Testis (tissue), 5 donors: ENCODE results near the gene CEP63. TPM values are rescaled to one million over a fixed set of nuclear protein-coding genes. Genes with fewer than 3 reads are reported as not detected.

Experiments
- DNase-seq: peaks from one replicate; pipeline ENCODE4 v3.0.0-alpha.2; 2019
- H3K27ac ChIP-seq, 2 donors: fragments of 200-600 bp; sonication (generic); one replicate each; pipeline ENCODE4 v1.5.1; 2019
- H3K27me3 ChIP-seq: fragments of 200-600 bp; sonication (generic); one replicate; pipeline ENCODE4 v1.5.1; 2019
- H3K36me3 ChIP-seq: fragments of 200-600 bp; sonication (generic); one replicate; pipeline ENCODE4 v1.5.1; 2017; ENCODE audit warnings: low read depth; ENCODE audit errors: missing control alignments
- H3K4me1 ChIP-seq: fragments of 200-600 bp; sonication (generic); one replicate; pipeline ENCODE4 v1.5.1; 2019
- H3K4me3 ChIP-seq, 2 donors: fragments of 200-600 bp; sonication (generic); one replicate each; pipeline ENCODE4 v1.5.1; 2017 to 2019
- H3K9me3 ChIP-seq: fragments of 200-600 bp; sonication (generic); one replicate; pipeline ENCODE4 v1.5.1; 2017
- POLR2A ChIP-seq: fragments of 450-650 bp; IDR thresholded peaks from one replicate; pipeline ENCODE4 v1.6.1; 2017; ENCODE audit warnings: antibody characterized with exemption, mild to moderate bottlenecking, moderate library complexity
- WGBS, 2 donors: methylation state at CpG; one replicate each; pipeline ENCODE4 v1.1.5; 2018; 5-methylcytosine and 5-hydroxymethylcytosine counted together
- intact Hi-C: fragments of 100-400 bp; cut with DNase I; formaldehyde crosslinking; loops from one replicate; pipeline ENCODE4 v1.15.1; 2023; ENCODE audit warnings: low total_unique reads
- long read RNA-seq, 2 donors: transcript quantifications; one replicate each; lab custom pipeline, GENCODE V29; 2026
- polyA plus RNA-seq: library from polyadenylated mRNA; stranded (reverse); fragments of 350-450 nt; fragmentation: Illumina TruSeq; extraction: RNeasy Lipid Tissue Mini Kit (QIAGEN cat#74804); gene quantifications from one replicate; pipeline ENCODE4 v1.2.3, GENCODE V29; 2014; ENCODE audit warnings: low read depth, low replicate concordance; ENCODE audit not compliant: insufficient read depth
- total RNA-seq, 2 donors: library from RNA; depleted of rRNA; stranded (reverse); fragments of >200 nt; gene quantifications; one replicate each; pipeline ENCODE4 v1.2.3, GENCODE V29; 2016
- TF ChIP-seq, protein P1 (sequence below), 3 experiments: fragments of 450-650 bp in 2 of 3; fragments of 200-600 bp in 1 of 3; sonication (generic) in 1 of 3; IDR thresholded peaks; one replicate each; pipeline ENCODE4 v1.5.1; 2016 to 2019; ENCODE audit warnings: antibody characterized with exemption in 3 of 3, mild to moderate bottlenecking in 2 of 3, moderate library complexity in 1 of 3

CEP63 gene
- total RNA-seq (10 to 100 TPM; 45.5 to 74.5 TPM), polyA plus RNA-seq (42.3 TPM)
- long read RNA-seq, donor 1, partial matches to known transcripts, result 0 of 4 reads
- long read RNA-seq, donor 1, other reads (novel, unspliced or antisense), result 0 of 4 reads
- long read RNA-seq, donor 2, partial matches to known transcripts, result 0 of 1 reads
- long read RNA-seq, donor 2, other reads (novel, unspliced or antisense), result 0 of 1 reads

DNA sequence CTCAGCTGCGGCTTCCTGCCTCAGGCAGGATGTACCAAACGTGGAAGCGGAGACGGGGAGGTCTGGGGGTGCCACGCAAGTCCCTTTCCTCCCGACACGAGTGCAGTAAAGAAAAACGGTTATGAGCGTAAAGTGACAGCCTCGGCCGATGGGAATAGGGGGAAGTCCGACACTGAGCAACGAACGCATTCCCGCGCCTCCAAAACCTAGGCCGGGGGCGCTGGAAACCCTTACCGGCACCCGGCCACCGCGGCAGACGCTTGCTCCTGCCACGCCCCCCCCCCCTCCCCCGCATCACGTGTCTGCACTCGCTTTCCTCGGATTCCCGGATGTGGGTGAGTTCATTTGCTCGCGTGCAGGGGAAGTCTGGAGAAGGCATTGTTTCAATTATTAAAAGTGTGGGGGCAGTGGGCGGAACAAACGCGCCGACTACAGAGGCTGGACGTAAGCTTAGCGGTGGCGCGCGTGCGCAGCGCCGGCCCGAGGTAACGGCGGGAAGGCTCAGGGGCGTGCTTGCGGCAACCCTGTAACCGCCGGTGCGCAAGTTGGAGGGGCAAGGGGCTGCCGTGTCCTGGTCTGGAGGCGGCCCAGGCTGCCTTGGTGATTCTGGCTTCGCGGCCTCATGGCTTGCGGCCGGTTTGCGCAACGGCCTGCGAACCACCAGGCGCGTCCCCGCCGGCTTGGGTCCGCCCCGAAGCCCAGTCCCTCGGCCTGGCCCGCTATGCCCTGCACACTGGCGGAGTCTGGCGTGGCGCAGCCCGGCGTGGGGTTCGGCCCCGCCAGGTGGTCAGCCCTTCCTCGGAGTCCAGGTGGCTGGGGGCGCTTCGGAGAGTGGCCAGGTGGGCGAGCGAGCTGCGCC, at the start of gene CEP63, which contains the start of gene ANAPC13:
Gene CEP63 (plus strand): TSS at position 340 of the 859 bp plus-strand sequence. CDS start 9,264 bp downstream, outside the sequence.
Gene ANAPC13 (minus strand): TSS at position 268 of the 859 bp plus-strand sequence. CDS start 3,081 bp downstream, outside the sequence.
- Histone ChIP-seq H3K27me3 (no peaks in the 10 kb centered on the region), H3K36me3 (no peaks in the 10 kb centered on the region), H3K4me3 (peak within 1 kb of the TSS; percentile 70 to 87), H3K9me3 (no peaks in the 10 kb centered on the region), H3K4me1 (peaks cover 28% of the 10 kb centered on the region), H3K27ac (peak within 1 kb of the TSS; percentile 90 to 94)
- peak; percentile 98 for DNase-seq
- intact Hi-C loops, result no loop called here
- TF ChIP-seq, protein P1, sequence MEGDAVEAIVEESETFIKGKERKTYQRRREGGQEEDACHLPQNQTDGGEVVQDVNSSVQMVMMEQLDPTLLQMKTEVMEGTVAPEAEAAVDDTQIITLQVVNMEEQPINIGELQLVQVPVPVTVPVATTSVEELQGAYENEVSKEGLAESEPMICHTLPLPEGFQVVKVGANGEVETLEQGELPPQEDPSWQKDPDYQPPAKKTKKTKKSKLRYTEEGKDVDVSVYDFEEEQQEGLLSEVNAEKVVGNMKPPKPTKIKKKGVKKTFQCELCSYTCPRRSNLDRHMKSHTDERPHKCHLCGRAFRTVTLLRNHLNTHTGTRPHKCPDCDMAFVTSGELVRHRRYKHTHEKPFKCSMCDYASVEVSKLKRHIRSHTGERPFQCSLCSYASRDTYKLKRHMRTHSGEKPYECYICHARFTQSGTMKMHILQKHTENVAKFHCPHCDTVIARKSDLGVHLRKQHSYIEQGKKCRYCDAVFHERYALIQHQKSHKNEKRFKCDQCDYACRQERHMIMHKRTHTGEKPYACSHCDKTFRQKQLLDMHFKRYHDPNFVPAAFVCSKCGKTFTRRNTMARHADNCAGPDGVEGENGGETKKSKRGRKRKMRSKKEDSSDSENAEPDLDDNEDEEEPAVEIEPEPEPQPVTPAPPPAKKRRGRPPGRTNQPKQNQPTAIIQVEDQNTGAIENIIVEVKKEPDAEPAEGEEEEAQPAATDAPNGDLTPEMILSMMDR (IDR thresholded peaks at IDR 0.05), result no peak
- TF ChIP-seq POLR2A, result no peak
- WGBS, 2 donors, result 1% methylated on average over 40 to 69 of the region's 81 CpGs

DNA sequence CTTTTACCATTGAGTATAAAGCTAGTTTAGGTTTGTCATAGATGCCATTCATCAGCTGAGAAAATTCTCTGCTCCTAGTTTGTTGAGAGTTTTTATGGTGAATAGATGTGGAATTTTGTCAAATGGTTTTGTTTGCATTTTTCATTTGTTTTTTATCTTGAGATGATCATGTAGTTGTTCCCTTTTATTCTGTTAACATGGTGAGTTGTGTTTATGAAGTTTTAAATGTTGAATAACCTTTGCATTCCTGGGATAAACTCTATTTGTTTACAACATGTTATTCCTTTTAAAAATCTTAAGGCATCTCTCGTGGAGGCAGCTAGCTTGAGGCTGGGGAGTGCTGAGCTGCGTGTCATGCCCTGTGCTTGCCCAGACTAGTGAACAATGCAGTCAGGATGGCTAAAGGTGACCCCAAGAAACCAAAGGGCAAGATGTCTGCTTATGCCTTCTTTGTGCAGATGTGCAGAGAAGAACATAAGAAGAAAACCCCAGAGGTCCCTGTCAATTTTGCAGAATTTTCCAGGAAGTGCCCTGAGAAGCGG, 48.6 kb upstream of the CEP63 start:
- 73 to 83% methylated on average over 3 of the region's 3 CpGs for WGBS, 2 donors
- TF ChIP-seq POLR2A, result no peak
- TF ChIP-seq, protein P1 (IDR thresholded peaks at IDR 0.05), result no peak
- no peak for DNase-seq
- H3K4me1 ChIP-seq, result no peaks in the 10 kb centered on the region
- H3K27ac ChIP-seq, result no peak overlapping the region
- H3K4me3 ChIP-seq, result no peak overlapping the region
- H3K36me3 ChIP-seq, result no peaks in the 10 kb centered on the region
- H3K9me3 ChIP-seq, result no peaks in the 10 kb centered on the region
- no peaks in the 10 kb centered on the region for H3K27me3 ChIP-seq
- intact Hi-C loops, result no loop called here

DNA sequence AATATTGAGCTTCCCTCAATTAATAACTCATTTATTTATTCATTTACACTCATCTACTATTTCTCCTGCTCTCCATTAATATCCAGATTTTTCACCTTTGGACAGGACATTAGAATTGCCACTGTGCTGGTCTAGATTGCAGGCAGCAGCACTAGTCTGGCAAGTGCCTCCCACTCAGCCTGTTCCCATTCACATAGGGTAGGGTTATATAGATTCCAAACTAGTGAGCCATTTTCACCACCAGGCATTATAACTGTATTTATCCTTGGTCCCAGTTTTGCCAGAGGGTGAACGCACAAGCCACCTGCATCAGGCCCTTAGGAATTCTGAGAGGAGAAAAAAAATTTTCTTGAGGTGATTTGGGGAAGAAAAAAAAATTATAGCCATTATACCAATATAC, 44.5 kb upstream of the CEP63 start:
- Histone ChIP-seq H3K9me3 (no peaks in the 10 kb centered on the region), H3K36me3 (no peaks in the 10 kb centered on the region), H3K4me3 (no peak overlapping the region), H3K27ac (no peak overlapping the region), H3K4me1 (no peaks in the 10 kb centered on the region), H3K27me3 (no peaks in the 10 kb centered on the region)
- WGBS, 2 donors, result 89 to 97% methylated on average over 1 of the region's 1 CpG
- DNase-seq, result no peak
- TF ChIP-seq, protein P1 (IDR thresholded peaks at IDR 0.05), result no peak
- no peak for TF ChIP-seq POLR2A
- intact Hi-C loops, result no loop called here

DNA sequence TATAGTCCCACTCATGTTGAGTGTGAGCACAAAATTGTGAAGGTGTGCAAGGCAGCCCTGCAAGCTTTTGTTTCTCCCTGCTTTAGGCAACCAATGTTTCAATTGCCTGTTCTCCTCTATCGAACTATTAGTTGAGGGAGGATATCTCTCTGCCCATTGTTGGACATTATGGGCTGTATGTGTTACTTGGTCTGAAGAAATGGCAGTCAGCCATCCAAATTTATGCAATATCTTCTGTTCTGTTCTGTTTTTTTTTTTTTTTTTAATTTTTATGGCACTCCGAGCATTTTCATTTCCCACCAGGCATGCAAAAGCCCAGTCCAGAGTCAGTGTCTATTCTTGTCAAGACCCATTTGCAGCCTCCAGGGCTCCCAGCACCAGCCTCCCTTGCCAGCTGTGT, 44.0 kb upstream of the CEP63 start:
- TF ChIP-seq, protein P1 (IDR thresholded peaks at IDR 0.05), result no peak
- no peak for TF ChIP-seq POLR2A
- 80 to 83% methylated on average over 2 of the region's 2 CpGs for WGBS, 2 donors
- intact Hi-C loops, result no loop called here
- Histone ChIP-seq H3K4me3 (no peak overlapping the region), H3K4me1 (no peaks in the 10 kb centered on the region), H3K36me3 (no peaks in the 10 kb centered on the region), H3K27ac (no peak overlapping the region), H3K9me3 (no peaks in the 10 kb centered on the region), H3K27me3 (no peaks in the 10 kb centered on the region)
- no peak for DNase-seq
